HG03135 (cell line): ENCODE data around the gene STON2.
A peak's percentile ranks its signal among the peaks of the same experiment; 100 is the strongest.
"Not testable (repeated sequence)": the region's sequence is repeated elsewhere in the genome, so short reads cannot be mapped to it uniquely, and the experiment has no call there.

Experiments
- ATAC-seq: cut with Tn5 transposase; IDR thresholded peaks from one replicate; pipeline ENCODE4 v1.9.1; 2021; ENCODE audit warnings: mild to moderate bottlenecking, moderate library complexity; ENCODE audit not compliant: unreplicated experiment

The STON2 gene

DNA sequence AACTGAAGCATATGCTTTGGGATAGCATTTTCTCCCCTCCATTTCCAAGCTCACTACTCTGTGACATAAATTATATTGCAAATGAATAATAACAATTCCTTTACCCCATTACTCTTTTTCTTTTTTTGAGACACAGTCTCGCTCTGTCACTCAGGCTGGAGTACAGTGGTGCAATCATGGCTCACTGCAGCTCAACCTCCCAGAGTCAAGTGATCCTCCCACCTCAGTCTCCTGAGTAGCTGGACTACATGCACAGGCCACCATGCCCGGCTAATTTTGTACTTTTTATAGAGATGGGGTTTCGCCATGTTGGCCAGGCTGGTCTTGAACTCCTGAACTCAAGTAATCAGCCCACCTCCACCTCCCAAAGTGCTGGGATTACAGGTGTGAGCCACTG lies 130.1 kb downstream of the STON2 start:
- no peak for ATAC-seq

DNA sequence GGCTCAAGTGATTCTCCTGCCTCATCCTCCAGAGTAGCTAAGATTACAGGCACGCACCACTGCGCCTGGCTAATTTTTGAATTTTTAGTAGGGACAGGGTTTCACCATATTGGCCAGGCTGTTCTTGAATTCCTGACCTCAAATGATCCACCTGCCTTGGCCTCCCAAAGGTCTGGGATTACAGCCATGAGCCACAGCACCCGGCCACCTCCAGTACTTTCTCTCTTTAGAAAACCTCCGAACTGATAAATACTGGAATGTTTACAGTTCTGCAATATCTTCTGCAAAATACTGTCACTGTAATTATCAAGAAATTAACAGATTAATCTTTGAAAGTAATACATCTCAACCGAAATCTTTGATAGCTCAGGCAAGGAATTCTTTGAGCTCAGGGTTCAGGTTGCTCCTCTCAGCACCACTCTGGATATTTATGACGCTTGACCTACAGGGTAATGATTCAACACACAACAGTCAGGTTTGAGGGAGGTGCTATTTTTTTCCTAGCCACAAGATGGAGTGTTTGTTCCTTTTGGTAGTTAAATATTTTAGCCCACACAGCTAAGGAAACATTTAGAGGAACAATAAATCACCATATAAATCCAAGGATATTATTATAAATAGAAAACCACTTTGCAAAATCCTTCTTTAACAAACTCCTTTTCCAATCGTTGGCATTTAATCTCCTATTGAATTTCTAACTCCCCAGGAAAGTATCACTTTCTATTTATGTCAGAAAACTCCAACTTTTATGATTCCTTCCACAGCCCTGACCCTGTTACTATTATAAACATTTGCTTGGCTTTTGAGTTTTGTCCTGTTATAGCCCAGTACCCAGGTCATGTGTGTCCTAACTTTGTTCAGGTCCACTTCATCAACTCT lies 130.8 kb downstream of the STON2 start:
- ATAC-seq, result peak; percentile 61

DNA sequence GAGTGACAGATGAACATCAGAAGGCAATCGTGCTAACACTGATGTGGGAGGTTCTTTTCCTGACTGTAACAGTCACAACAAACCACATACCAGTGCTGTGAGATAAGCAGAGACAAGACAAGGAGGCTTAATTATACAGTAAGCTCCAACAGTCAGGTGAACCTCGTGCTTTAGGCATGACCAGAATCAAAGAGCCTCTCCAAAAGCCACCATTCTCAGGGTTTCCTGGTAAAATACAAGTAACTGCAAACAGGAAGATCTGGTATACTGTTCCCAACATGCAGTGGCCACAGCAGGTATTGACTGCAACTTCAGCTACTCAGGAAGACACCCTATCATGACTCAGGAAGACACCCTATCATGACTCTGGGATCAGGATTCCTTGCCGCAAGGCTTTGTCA lies 132.1 kb downstream of the STON2 start:
- no peak for ATAC-seq

DNA sequence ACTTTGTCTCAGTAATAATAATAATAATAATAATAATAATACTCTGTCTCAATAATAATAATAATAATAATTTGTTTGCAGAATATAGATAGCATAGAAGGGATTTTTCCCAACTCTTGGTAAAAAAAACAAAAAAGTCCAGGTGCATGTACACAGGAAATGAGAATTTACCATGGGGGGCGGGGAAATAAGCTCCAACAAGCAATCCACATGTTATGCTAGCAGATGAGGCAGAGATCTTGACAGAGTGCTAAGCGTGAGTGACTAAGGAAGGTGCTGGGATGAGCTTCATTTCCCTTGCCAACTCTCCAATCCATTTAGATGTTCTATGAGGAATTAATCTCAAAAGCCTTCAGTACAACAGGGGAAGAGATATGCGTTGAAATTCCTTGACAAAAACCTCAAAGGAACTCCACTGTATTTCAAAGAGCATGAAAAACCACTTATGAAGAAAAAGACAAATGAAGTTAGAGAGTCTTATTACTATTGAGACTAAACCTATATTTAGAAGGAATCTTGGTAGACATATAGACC lies 134.4 kb downstream of the STON2 start:
- no peak for ATAC-seq

DNA sequence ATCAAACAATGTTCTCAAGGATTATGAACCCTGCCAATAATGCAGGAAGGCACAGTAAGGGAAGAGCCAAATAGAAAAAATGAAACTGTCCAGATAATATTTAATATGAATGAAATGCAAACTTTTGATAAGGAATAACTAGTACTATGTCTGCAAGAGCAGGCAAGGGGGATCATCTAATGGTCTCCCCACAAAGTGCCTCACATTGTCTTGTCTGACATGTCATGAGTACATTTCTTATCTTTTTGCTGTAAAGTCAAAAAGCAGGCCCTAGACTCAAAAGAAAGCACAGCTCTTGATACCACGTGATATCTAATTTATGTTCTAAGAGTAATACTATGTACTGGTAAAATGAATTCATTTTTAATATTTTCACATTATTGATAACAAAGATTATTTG lies 135.5 kb downstream of the STON2 start:
- no peak for ATAC-seq

DNA sequence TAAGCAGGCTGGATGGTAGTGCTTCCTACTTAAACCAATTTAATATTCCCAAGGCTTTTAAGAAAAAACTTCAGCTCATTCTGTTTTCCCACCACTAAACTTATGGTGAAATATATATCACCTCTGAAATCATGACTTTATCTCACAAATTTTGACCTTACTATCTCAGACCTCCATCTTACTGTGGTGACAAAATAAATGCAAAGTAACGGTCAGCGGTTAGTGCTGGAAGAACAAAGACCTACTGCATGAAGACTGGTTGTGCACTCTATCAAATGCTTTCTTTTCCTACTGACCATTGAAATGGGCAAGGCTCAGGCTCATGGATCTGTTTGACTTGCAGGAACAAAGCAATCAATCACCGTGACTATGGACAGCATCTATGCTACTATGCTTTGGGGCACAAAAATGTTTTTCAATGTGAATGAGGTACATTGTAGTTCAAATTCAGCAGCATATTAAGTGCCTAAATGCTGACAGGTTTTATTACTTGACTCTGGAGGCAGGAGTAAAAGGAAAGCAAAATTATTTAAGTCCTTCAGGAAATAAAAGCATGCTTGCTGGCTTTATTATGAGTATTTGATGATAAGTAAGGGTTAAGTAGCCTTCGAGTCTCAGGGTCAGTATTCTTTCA lies 136.2 kb downstream of the STON2 start:
- ATAC-seq, result no peak

DNA sequence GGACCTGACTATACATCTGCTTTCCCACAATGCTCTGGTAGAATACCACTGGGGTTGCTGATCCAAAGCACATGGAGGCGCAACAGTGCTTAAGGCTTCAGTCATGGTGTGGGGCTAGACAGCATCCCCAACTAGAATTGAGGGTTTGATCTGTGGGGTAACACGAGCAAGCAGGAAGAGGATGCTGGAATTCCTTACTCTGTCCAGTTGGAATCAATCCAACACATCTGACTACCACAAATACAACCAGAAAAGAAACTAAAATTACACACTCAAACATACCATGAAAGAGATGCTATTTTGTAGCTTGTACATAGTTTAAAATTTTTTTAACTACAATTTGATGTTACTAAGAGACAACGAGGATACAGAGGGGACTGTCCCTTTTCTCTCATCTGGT lies 138.9 kb downstream of the STON2 start:
- no peak for ATAC-seq

DNA sequence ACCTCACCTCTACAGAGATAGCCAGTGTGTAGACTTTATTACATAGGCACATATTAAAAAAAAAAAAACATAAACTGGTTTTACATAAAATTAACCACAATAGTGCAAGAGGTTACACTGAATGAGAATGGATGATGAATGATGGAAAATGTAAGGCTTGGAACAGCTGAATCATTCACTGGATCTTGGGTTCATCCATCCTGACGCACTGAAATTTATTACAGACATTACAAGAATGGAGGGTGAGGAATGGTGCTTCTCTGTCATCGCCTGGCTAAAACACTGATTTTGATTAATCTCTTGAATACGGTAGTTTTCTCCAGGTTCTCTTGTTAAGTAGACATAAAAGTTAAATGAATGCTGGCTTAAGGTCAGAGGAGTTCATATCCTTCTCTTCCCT lies 139.4 kb downstream of the STON2 start:
- ATAC-seq, result no peak

DNA sequence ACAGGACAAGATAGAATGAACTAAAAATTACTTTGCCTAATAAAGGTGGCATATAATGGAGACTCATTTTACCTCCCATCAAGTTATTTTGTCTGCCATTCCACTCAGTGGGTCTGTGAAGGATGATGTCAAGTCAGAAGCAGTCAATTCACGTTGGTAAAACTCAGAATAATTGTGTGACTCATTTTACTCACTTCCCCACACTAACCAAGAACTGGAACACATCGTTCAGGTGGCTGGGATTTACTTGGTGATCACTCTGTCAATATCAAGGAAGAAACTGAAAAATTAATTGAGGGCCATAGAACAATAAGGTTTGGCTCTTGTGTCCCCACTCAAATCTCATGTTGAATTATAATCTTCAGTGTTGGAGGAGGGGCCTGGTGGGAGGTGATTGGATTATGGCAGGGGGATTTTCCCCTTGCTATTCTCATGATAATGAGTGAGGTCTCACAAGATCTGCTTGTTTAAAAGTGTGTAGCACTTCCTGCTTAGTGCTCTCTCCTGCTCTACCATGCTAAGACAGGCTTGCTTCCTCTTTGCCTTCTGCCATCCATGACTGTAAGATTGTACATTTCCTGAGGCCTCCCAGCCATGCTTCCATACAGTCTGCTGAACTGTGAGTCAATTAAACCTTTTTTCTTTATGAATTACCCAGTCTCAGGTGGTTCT lies 143.7 kb downstream of the STON2 start:
- peak; percentile 69 for ATAC-seq

DNA sequence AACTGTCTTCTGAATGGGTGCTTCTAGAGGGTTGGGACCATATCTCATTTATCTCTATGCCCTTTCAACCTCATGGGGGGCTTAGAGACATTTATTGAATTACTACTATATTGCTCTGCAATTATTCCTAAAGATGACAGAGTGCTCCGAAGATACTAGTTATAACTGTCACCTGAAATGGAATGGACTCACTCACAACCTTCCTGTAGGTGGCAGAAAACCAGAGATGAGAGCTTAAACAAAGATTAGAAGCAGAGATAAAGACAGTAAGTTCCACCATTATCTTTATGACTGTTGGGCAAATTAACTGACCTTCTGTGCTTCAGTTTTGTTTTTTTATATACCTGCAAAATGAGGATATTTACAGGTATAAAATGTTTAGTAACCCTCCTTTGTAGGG lies 147.8 kb downstream of the STON2 start:
- ATAC-seq, result no peak

DNA sequence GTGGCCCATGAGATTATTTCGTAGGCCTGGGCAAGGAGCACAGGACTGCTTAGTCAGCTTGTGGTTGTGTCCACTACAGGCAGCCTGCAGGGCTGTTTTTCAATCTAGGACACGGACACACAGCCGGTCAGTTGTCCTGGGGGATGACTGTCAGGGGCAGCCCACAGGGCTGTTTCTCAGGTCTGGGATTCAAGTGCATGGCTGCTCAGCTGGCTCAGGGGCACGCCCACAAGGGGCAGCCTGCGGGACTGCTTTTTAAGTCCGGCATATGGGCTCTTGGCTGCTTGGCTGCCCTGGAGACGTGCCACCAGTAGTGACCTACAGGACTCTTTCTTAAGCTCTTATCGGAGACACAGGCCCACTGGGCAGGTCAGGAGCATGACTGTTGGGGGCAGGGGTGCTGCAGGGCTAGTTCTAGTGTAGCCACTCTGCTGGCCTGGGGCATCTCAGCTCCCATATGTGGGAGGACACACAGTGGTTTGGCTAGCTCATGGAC lies 152.8 kb downstream of the STON2 start:
- ATAC-seq, result no peak

DNA sequence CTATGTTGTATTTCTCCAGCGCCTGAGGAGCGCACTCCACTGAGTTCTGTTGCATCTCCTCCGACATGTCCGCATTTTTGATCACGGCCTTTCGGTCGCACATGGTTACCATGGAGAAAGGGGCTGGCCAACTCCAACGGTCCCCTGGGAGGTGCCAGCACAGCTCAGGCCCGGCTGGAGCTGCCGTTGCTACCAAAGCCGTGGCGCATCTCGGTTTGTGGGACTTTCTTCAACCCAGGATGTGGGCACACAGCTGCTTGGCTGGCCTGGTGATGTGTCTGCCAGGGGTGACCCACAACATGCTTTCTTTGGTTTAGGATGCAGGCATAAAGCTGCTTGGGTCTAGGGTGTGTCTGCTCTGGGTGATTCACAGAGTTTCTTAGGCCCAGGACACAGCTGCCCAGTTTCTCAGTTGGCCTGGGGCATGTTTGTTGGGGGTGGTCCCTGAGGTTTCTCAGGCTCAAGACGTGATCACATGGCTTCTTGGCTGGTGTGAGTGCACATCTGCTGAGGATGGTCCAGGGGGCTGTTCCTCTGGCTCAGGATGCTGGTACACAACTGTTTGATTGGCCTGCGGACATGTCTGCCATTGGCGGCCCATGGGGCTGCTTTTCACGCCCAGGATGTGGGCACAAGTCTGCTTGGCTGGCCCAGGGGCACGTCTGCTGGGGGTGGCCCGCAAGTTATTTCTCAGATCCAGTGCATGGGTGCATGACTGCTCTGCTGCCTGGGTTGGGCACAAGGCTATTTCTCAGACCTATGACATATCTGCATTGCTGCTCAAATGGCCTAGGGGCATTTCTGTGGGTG lies 153.5 kb downstream of the STON2 start:
- ATAC-seq, result no peak

DNA sequence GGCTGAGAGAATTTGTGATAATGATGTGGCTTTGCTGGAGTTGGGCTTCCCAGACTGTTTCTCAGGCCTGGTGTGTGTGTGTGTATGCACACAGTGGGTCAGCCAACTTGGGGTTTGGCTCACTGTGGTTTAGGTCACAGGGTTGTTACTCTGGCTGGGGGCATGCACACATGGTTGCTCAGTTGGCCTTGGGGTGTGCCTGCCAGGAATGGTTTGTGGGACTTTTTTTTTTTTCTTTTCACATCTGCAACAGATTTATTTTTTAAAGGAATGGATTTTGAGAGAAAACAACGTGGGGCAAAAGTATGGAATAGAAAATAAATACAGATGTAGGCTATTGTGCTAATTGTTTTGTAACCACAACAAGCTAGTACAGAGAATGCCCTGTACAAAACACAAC lies 154.4 kb downstream of the STON2 start:
- no peak for ATAC-seq

DNA sequence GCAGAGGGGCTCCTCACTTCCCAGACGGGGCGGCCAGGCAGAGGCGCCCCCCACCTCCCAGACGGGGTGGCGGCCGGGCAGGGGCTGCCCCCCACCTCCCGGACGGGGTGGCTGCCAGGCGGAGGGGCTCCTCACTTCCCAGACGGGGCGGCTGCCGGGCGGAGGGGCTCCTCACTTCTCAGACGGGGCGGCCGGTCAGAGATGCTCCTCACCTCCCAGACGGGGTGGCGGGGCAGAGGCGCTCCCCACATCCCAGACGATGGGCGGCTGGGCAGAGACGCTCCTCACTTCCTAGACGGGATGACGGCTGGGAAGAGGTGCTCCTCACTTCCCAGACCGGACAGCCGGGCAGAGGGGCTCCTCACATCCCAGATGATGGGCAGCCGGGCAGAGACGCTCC lies 155.7 kb downstream of the STON2 start:
- not testable (repeated sequence) for ATAC-seq

DNA sequence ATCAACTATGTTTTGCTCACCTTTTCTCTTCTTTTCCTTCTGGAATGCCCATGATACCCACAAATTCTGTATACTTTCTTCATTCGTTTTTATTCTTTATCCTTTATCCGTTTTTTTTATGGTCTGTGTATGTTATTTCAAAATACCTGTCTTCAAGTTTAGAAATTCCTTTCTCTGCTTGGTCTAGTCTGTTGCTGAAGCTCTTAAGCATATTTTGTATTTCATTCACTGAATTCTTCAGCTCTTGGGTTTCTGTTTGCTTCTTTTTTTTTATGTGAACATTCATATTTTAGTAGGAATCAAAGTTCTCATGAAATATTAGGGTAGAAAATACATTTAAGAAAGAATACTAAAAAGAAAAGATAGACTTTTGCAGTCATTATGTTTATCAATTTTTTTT lies 156.6 kb downstream of the STON2 start:
- ATAC-seq, result no peak

DNA sequence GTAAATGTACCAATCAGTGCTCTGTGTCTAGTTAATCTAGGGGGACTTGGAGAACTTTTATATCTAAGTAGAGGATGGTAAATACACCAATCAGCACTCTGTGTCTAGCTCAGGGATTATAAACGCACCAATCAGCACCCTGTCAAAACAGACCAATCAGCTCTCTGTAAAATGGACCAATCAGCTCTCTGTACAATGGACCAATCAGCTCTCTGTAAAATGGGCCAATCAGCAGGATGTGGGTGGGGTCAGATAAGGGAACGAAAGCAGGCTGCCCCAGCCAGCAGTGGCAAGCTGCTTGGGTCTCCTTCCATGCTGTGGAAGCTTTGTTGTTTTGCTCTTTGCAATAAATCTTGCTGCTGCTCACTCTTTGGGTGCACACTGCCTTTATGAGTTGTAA lies 163.3 kb downstream of the STON2 start:
- not testable (repeated sequence) for ATAC-seq

DNA sequence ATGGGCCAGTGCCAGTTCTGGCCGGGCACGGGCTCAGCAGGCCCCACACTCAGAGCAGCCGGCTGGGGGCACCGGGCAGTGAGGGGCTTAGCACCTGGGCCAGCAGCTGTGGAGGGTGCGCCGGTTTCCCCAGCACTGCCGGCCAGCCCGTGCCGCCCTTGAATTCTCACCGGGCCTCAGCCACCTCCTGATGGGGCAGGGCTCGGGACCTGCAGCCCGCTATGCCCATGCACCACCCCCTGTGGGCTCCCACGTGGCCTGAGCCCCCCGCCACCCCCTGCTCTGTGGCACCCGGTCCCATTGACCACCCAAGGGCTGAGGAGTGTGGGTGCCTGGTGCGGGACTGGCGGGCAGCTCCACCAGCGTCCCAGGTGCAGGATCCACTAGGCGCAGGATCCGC lies 164.0 kb downstream of the STON2 start:
- ATAC-seq, result no peak

DNA sequence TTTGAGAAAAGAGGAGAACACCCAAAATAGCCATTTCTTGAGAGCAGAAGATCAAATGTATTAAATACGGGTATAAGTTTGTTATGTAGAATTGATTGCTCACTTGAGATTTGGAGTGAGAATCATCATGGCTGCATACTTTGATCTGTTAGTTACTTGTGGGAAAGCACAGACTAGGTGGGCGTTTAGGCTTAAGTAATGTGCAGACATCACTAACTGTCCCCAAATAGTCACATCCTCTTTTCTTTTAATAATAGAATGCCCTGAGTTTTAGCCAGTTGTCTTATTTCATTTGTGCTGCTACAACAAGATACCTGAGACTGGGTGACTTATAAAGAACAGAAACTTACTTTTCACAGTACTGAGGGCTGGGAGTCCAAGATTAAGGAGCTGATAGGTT lies 165.0 kb downstream of the STON2 start:
- no peak for ATAC-seq

DNA sequence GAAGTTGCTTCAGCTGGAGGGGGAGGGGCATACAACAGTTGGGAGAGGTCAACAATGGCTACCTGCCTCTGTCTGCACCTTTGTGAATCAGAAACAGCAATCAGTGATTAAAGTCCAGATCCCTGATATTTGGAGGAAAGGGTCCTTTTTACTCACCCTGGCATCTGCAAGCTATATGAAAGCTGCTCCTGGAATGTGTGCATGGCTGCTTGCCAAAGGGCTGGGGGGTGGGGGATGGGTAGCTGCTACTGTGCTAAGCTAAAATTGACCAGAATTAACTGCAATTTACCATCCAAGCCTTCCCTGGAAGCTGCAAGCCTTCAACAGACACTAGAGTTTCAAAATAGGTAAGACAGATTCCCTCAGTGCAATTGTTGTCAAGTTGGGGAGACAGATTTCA lies 165.8 kb downstream of the STON2 start:
- no peak for ATAC-seq

DNA sequence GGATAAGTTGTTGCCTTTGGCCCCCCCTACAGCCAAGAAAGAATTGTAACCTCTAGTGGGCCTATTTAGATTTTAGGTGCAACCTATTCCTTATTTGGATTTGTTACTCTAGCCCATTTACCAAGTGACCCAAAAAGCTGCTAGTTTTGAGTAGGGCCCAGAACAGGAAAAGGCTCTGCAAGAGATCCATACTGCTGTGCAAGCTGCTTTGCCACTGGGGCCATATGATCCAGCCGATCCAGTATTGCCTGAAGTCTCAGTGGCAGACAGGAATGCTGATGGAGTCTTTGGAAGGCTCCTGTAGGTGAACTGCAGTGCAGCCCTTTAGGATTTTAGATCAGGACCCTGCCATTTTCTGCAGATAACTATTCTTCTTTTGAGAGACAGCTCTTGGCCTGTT lies 166.5 kb downstream of the STON2 start:
- ATAC-seq, result no peak

DNA sequence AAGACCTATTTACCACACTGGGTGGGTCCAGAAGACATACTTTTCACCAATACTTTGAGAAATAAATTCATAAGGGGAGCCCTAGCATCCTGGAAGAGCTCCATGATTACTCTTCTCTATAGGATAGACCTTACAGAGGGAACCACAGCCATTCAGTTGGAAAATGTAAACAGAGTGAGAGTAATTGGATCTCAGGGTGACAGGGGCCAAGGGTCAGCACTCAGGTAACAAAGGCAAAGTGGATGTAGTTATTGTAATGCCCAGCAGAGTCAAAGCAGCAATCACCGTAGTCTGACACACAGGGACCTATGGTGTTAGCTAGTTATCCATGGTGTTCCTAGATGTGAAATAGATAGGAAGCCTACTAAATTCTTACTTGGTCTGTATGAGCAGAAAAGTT lies 168.6 kb downstream of the STON2 start:
- ATAC-seq, result no peak
